MM.1S (cell line): ENCODE results near the gene MBD5.

Experiments
- CTCF ChIP-seq: fragments of 300-600 bp; sonication (generic); IDR thresholded peaks from 2 replicates; pipeline ENCODE4 v1.5.1; 2016; ENCODE audit warnings: antibody characterized with exemption, low read length, mixed read lengths
- EZH2 ChIP-seq: fragments of 300-600 bp; sonication (generic); optimal IDR thresholded peaks from 2 replicates; pipeline ENCODE3; 2017; ENCODE audit warnings: low read depth, mild to moderate bottlenecking, antibody characterized with exemption, low read length, mixed read lengths
- EZH2phosphoT487 ChIP-seq: fragments of 300-600 bp; sonication (generic); IDR thresholded peaks from 2 replicates; pipeline ENCODE4 v1.6.1; 2018; ENCODE audit warnings: antibody characterized with exemption, low read length

- TF ChIP-seq CTCF: no peak
- no peak for TF ChIP-seq EZH2
- TF ChIP-seq EZH2phosphoT487: no peak
These were observed 42.7 kb downstream of the MBD5 start for GRCh38 chr2:148063633-148064032.
